ENCODE measurements around the gene SLC22A2.

The SLC22A2 gene

GRCh38 chr6:160192840-160193239, 65.8 kb downstream of the SLC22A2 start:
- no peak overlapping the region for H3K18ac ChIP-seq (ENCODE audit: low read depth in 1 of 2, low read length in 2 of 2)
- no peaks in the 10 kb centered on the region for H3K79me1 ChIP-seq (replicated peaks; ENCODE audit: low read length, poor library complexity, severe bottlenecking)
- H2AK5ac ChIP-seq (ENCODE audit: low read length, severe bottlenecking): no peak overlapping the region
- H3K14ac ChIP-seq (ENCODE audit: low read length in 2 of 2): no peak overlapping the region
- H2BK120ac ChIP-seq (ENCODE audit: low read depth, low read length): no peak overlapping the region
- H3K9me3 ChIP-seq (ENCODE audit: control insufficient read depth, low read length): peaks cover 45% of the 10 kb centered on the region
- H2BK5ac ChIP-seq (ENCODE audit: low read depth, low read length, poor library complexity, severe bottlenecking): no peak overlapping the region
- no CpG with 5 or more reads among the region's 1 CpG for WGBS
- H3K4me3 ChIP-seq (ENCODE audit: insufficient read depth in 1 of 2, low read depth in 1 of 2, low read length in 2 of 2): no peak overlapping the region
- no peak overlapping the region for H3K23ac ChIP-seq (ENCODE audit: low read length in 2 of 2)
- DNase-seq: no peak
- H3K36me3 ChIP-seq (ENCODE audit: control insufficient read depth in 1 of 2, insufficient read depth in 2 of 2, low read depth in 1 of 2, low read length in 2 of 2): no peaks in the 10 kb centered on the region
- H3K9ac ChIP-seq (ENCODE audit: low read length): no peak overlapping the region
- no peak overlapping the region for H3K27ac ChIP-seq (ENCODE audit: low read length, poor library complexity, severe bottlenecking)
- H4K91ac ChIP-seq (ENCODE audit: low read length): no peak overlapping the region
- no peak overlapping the region for H2AFZ ChIP-seq (ENCODE audit: low read depth, low read length)
- H3K4me1 ChIP-seq (ENCODE audit: control insufficient read depth, insufficient read depth, low read depth, low read length): peaks cover 2% of the 10 kb centered on the region
- H4K8ac ChIP-seq (ENCODE audit: low read length): no peak overlapping the region
- no peak overlapping the region for H2BK12ac ChIP-seq (ENCODE audit: low read length in 2 of 2)
- no peak overlapping the region for H3K4me2 ChIP-seq (ENCODE audit: low read length, poor library complexity, severe bottlenecking)
- H3K27me3 ChIP-seq (ENCODE audit: control insufficient read depth in 1 of 2, insufficient read depth in 1 of 2, low read length in 2 of 2): no peaks in the 10 kb centered on the region
- no peak overlapping the region for H2BK15ac ChIP-seq (ENCODE audit: low read depth, poor library complexity, severe bottlenecking)
- H3K4ac ChIP-seq (ENCODE audit: low read depth in 1 of 2, low read length in 2 of 2): no peak overlapping the region

- DNase-seq: no peak
- no peak overlapping the region for H4K91ac ChIP-seq (ENCODE audit: low read length)
- H2AFZ ChIP-seq (ENCODE audit: low read depth, low read length): no peak overlapping the region
- H4K8ac ChIP-seq (ENCODE audit: low read length): no peak overlapping the region
- no peak overlapping the region for H3K4ac ChIP-seq (ENCODE audit: low read depth in 1 of 2, low read length in 2 of 2)
- H3K36me3 ChIP-seq (ENCODE audit: control insufficient read depth in 1 of 2, insufficient read depth in 2 of 2, low read depth in 1 of 2, low read length in 2 of 2): no peaks in the 10 kb centered on the region
- H3K18ac ChIP-seq (ENCODE audit: low read depth in 1 of 2, low read length in 2 of 2): no peak overlapping the region
- H3K79me1 ChIP-seq (replicated peaks; ENCODE audit: low read length, poor library complexity, severe bottlenecking): no peaks in the 10 kb centered on the region
- peaks cover 2% of the 10 kb centered on the region for H3K4me1 ChIP-seq (ENCODE audit: control insufficient read depth, insufficient read depth, low read depth, low read length)
- H2BK15ac ChIP-seq (ENCODE audit: low read depth, poor library complexity, severe bottlenecking): no peak overlapping the region
- H3K9me3 ChIP-seq (ENCODE audit: control insufficient read depth, low read length): peaks cover 41% of the 10 kb centered on the region
- no peak overlapping the region for H3K4me2 ChIP-seq (ENCODE audit: low read length, poor library complexity, severe bottlenecking)
- H3K27me3 ChIP-seq (ENCODE audit: control insufficient read depth in 1 of 2, insufficient read depth in 1 of 2, low read length in 2 of 2): no peaks in the 10 kb centered on the region
- H3K27ac ChIP-seq (ENCODE audit: low read length, poor library complexity, severe bottlenecking): no peak overlapping the region
- no peak overlapping the region for H2BK12ac ChIP-seq (ENCODE audit: low read length in 2 of 2)
- no peak overlapping the region for H2BK5ac ChIP-seq (ENCODE audit: low read depth, low read length, poor library complexity, severe bottlenecking)
- H3K23ac ChIP-seq (ENCODE audit: low read length in 2 of 2): no peak overlapping the region
- H3K9ac ChIP-seq (ENCODE audit: low read length): no peak overlapping the region
- no peak overlapping the region for H3K4me3 ChIP-seq (ENCODE audit: insufficient read depth in 1 of 2, low read depth in 1 of 2, low read length in 2 of 2)
- H2AK5ac ChIP-seq (ENCODE audit: low read length, severe bottlenecking): no peak overlapping the region
- H3K14ac ChIP-seq (ENCODE audit: low read length in 2 of 2): no peak overlapping the region
- no peak overlapping the region for H2BK120ac ChIP-seq (ENCODE audit: low read depth, low read length)
Observed at GRCh38 chr6:160190973-160191372, 67.6 kb downstream of the SLC22A2 start.

GRCh38 chr6:160190081-160190480, 68.5 kb downstream of the SLC22A2 start:
- Histone ChIP-seq H3K36me3 (ENCODE audit: control insufficient read depth in 1 of 2, insufficient read depth in 2 of 2, low read depth in 1 of 2, low read length in 2 of 2) (no peaks in the 10 kb centered on the region), H3K4me2 (ENCODE audit: low read length, poor library complexity, severe bottlenecking) (no peak overlapping the region), H3K4me3 (ENCODE audit: insufficient read depth in 1 of 2, low read depth in 1 of 2, low read length in 2 of 2) (no peak overlapping the region), H3K4me1 (ENCODE audit: control insufficient read depth, insufficient read depth, low read depth, low read length) (peaks cover 2% of the 10 kb centered on the region), H3K23ac (ENCODE audit: low read length in 2 of 2) (no peak overlapping the region), H2BK12ac (ENCODE audit: low read length in 2 of 2) (no peak overlapping the region), H3K9me3 (ENCODE audit: control insufficient read depth, low read length) (peaks cover 33% of the 10 kb centered on the region), H2BK5ac (ENCODE audit: low read depth, low read length, poor library complexity, severe bottlenecking) (no peak overlapping the region), H4K8ac (ENCODE audit: low read length) (no peak overlapping the region), H2AFZ (ENCODE audit: low read depth, low read length) (no peak overlapping the region), H3K4ac (ENCODE audit: low read depth in 1 of 2, low read length in 2 of 2) (no peak overlapping the region), H3K79me1 (replicated peaks; ENCODE audit: low read length, poor library complexity, severe bottlenecking) (no peaks in the 10 kb centered on the region), H3K27me3 (ENCODE audit: control insufficient read depth in 1 of 2, insufficient read depth in 1 of 2, low read length in 2 of 2) (no peaks in the 10 kb centered on the region), H2BK120ac (ENCODE audit: low read depth, low read length) (no peak overlapping the region), H3K18ac (ENCODE audit: low read depth in 1 of 2, low read length in 2 of 2) (no peak overlapping the region), H4K91ac (ENCODE audit: low read length) (no peak overlapping the region), H3K9ac (ENCODE audit: low read length) (no peak overlapping the region), H2AK5ac (ENCODE audit: low read length, severe bottlenecking) (no peak overlapping the region), H3K27ac (ENCODE audit: low read length, poor library complexity, severe bottlenecking) (no peak overlapping the region), H2BK15ac (ENCODE audit: low read depth, poor library complexity, severe bottlenecking) (no peak overlapping the region), H3K14ac (ENCODE audit: low read length in 2 of 2) (no peak overlapping the region)
- DNase-seq: no peak
- WGBS: no CpG with 5 or more reads among the region's 1 CpG

GRCh38 chr6:160188773-160189172, 69.8 kb downstream of the SLC22A2 start:
- no peak overlapping the region for H3K14ac ChIP-seq (ENCODE audit: low read length in 2 of 2)
- H2BK15ac ChIP-seq (ENCODE audit: low read depth, poor library complexity, severe bottlenecking): no peak overlapping the region
- no peak overlapping the region for H2AFZ ChIP-seq (ENCODE audit: low read depth, low read length)
- WGBS: no CpG with 5 or more reads among the region's 1 CpG
- DNase-seq: no peak
- H3K9ac ChIP-seq (ENCODE audit: low read length): no peak overlapping the region
- no peaks in the 10 kb centered on the region for H3K36me3 ChIP-seq (ENCODE audit: control insufficient read depth in 1 of 2, insufficient read depth in 2 of 2, low read depth in 1 of 2, low read length in 2 of 2)
- no peak overlapping the region for H2BK12ac ChIP-seq (ENCODE audit: low read length in 2 of 2)
- H3K4ac ChIP-seq (ENCODE audit: low read depth in 1 of 2, low read length in 2 of 2): no peak overlapping the region
- H2BK5ac ChIP-seq (ENCODE audit: low read depth, low read length, poor library complexity, severe bottlenecking): no peak overlapping the region
- H3K27me3 ChIP-seq (ENCODE audit: control insufficient read depth in 1 of 2, insufficient read depth in 1 of 2, low read length in 2 of 2): no peaks in the 10 kb centered on the region
- H2AK5ac ChIP-seq (ENCODE audit: low read length, severe bottlenecking): no peak overlapping the region
- H3K9me3 ChIP-seq (ENCODE audit: control insufficient read depth, low read length): peaks cover 20% of the 10 kb centered on the region
- no peak overlapping the region for H4K8ac ChIP-seq (ENCODE audit: low read length)
- H2BK120ac ChIP-seq (ENCODE audit: low read depth, low read length): no peak overlapping the region
- no peak overlapping the region for H3K18ac ChIP-seq (ENCODE audit: low read depth in 1 of 2, low read length in 2 of 2)
- no peak overlapping the region for H3K23ac ChIP-seq (ENCODE audit: low read length in 2 of 2)
- H4K91ac ChIP-seq (ENCODE audit: low read length): no peak overlapping the region
- H3K4me2 ChIP-seq (ENCODE audit: low read length, poor library complexity, severe bottlenecking): no peak overlapping the region
- no peak overlapping the region for H3K27ac ChIP-seq (ENCODE audit: low read length, poor library complexity, severe bottlenecking)
- no peak overlapping the region for H3K4me3 ChIP-seq (ENCODE audit: insufficient read depth in 1 of 2, low read depth in 1 of 2, low read length in 2 of 2)
- peaks cover 2% of the 10 kb centered on the region for H3K4me1 ChIP-seq (ENCODE audit: control insufficient read depth, insufficient read depth, low read depth, low read length)
- H3K79me1 ChIP-seq (replicated peaks; ENCODE audit: low read length, poor library complexity, severe bottlenecking): no peaks in the 10 kb centered on the region
